Erythroblast (primary cell): ENCODE measurements around the gene PDE5A.

Experiments used
- GATA1 ChIP-seq: IDR thresholded peaks from 2 replicates; pipeline ENCODE4 v1.6.1; 2011; ENCODE audit warnings: low read depth, mild to moderate bottlenecking, control low read depth, low read length, moderate library complexity
- POLR2A ChIP-seq: IDR thresholded peaks from 2 replicates; pipeline ENCODE4 v1.6.1; 2011; ENCODE audit warnings: mild to moderate bottlenecking, low read length

- TF ChIP-seq POLR2A (no peak), GATA1 (no peak)
Observed at GRCh38 chr4:119581190-119581873, 47.3 kb downstream of the PDE5A start.
